ENCODE measurements around the gene ABCG8.

ABCG8 gene

DNA sequence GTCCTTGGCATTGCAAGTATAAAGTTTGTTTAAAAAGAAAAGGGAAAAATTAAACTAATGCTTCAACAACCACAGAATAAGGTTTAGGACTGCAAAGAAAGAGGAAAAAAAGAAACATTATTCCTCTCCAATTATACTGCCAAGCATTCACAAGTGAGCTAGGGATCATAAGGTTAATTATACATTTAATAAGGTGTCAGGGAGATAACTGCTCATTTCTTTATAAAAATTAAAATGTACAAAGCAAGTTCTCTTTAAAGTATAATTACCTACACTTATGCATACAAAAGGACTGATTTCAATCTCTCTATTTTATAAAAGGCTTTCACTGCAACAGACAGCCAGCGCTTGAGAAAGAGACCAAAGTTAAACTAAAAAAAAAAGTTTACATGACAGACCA, 58.1 kb downstream of the ABCG8 start:
- no peak overlapping the region for H3K4me3 ChIP-seq (ENCODE audit: low read depth, low read length)
- TF ChIP-seq, protein P1, sequence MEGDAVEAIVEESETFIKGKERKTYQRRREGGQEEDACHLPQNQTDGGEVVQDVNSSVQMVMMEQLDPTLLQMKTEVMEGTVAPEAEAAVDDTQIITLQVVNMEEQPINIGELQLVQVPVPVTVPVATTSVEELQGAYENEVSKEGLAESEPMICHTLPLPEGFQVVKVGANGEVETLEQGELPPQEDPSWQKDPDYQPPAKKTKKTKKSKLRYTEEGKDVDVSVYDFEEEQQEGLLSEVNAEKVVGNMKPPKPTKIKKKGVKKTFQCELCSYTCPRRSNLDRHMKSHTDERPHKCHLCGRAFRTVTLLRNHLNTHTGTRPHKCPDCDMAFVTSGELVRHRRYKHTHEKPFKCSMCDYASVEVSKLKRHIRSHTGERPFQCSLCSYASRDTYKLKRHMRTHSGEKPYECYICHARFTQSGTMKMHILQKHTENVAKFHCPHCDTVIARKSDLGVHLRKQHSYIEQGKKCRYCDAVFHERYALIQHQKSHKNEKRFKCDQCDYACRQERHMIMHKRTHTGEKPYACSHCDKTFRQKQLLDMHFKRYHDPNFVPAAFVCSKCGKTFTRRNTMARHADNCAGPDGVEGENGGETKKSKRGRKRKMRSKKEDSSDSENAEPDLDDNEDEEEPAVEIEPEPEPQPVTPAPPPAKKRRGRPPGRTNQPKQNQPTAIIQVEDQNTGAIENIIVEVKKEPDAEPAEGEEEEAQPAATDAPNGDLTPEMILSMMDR (IDR thresholded peaks at IDR 0.05; ENCODE audit: low read depth, low read length) = no peak

DNA sequence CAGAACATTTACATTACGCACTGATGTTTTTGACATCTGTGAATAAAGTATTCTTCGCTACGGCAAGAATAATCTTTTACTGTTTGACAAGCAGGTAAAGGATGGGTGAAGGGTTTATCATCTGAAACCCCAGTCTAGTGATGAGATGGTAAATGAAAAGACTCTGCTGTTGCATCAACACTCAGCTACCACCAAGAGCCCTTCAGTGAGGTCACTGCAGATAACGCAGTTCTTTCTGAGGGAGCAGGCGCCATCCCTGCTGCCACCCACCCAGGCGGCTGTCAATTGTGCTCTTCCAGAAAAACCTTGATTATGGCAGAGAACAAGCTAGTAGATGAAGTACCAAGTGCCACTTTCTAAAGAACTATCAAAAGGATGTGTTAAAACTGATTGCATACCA, 58.7 kb downstream of the ABCG8 start:
- TF ChIP-seq, protein P1 (IDR thresholded peaks at IDR 0.05; ENCODE audit: low read depth, low read length) = no peak
- no peak overlapping the region for H3K4me3 ChIP-seq (ENCODE audit: low read depth, low read length)

DNA sequence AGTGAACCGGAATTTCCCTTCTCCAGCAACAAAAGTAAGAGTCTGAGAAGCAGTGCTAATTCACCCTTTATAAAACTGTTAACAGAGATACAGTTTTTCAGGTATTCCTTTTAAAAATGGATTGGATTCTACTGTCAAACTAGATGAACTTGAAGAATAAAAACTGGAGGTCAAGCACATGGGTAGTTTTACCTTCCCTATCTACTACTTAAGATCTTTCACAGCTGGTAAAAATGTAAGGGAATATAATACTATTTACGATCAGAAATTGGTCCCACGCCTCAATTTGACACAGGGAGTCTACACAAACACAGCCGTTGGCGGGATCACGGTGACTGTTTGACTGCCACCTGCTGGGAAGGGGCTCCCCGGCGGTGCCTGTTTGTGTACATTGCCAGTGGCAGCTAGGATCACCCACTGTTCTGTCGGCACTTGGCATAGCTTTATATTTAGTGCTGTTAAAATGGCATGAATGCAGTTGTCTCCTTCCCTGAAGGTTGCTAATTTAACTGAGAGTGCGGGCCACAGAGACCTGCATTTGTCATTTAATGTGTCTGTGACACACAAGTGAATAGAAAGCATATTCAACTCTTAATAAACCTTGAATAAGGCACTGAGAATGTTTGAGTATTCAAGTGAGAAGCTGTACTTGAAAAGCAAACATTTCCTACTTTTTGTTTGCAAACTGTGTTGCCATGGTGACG, 59.5 kb downstream of the ABCG8 start:
- TF ChIP-seq, protein P1 (IDR thresholded peaks at IDR 0.05; ENCODE audit: low read depth, low read length) = no peak
- no peak overlapping the region for H3K4me3 ChIP-seq (ENCODE audit: low read depth, low read length)

DNA sequence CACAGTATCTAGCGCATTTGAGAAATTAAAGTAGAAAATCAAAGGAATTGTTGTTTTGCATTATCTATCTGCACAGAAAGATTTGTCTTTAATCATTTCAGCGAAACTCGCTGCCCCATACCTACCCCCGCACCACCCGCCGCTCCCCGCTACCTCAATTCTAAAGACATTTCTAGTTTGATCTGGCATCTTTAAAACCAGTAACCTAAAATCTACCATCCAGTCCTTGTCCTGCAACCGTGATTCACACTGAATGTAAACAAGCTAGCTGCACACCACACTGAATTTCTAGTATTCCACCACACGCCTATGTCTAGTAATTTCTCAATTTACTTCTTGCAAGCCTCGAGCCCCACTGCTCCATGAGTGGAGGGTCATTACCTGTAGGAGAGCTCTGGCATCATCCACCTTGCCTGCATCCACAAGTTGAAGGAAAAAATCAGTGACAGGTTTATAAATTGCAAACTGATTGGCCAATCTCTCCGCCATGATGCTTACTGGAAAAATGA, 60.1 kb downstream of the ABCG8 start:
- no peak overlapping the region for H3K4me3 ChIP-seq (ENCODE audit: low read depth, low read length)
- TF ChIP-seq, protein P1 (IDR thresholded peaks at IDR 0.05; ENCODE audit: low read depth, low read length) = no peak

DNA sequence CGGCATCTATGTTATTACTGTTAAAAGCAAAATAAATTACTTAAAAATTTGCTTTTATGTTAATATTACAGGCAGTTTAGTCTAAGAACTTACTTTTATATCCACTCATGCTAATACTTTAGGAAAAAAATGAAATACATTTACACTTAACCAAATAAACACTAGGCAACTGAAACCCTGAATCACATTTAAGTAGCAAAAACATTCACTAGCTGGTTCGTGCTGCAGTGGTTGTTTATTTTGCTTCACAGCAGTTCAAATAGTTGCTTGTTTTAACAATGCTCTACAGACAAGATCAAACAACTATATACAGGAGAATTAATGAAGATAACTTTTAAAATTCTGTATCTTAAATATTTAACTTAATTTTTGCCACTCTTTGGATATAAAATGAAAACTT, 60.8 kb downstream of the ABCG8 start:
- no peak overlapping the region for H3K4me3 ChIP-seq (ENCODE audit: low read depth, low read length)
- TF ChIP-seq, protein P1 (IDR thresholded peaks at IDR 0.05; ENCODE audit: low read depth, low read length) = no peak

DNA sequence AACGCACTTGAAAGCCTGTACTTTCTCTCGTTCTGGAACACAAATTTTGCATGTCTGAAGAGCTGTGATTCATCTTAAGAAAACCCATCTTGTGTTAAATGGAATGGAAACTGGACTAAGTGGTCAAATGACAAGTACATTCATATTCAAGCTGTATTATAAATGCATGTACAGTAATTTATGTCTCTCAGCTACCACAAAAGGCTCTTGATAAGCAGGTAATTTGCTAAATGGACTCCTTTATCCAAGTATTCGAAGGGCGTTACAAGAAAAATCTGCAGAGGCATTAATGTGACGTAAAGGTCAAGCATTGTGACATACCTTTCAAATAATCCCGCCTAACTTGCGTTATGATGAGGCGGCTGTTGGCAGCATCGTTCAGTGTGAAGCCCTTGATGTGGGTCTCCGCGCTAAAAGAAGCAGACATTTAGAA, 66.6 kb downstream of the ABCG8 start:
- TF ChIP-seq, protein P1 (IDR thresholded peaks at IDR 0.05; ENCODE audit: low read depth, low read length) = no peak
- no peak overlapping the region for H3K4me3 ChIP-seq (ENCODE audit: low read depth, low read length)

DNA sequence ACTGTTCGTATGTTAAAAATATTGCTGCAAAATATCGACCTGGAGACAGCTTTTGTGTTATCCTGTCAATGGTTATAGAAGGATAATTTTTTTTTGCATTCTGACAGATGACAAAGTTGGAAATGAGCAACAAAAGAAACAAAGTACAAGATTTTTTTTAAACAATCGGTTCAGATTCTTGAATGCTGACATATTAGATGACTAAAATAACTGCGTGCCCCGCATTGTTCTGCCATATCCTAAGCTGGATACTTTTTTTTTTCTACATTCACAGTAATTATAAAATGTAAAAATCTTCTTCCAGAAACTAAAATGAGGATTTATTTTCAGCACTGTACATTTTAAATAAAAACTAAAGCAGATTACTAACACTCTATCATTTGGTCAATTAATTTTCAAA, 67.1 kb downstream of the ABCG8 start:
- TF ChIP-seq, protein P1 (IDR thresholded peaks at IDR 0.05; ENCODE audit: low read depth, low read length) = no peak
- H3K4me3 ChIP-seq (ENCODE audit: low read depth, low read length) = no peak overlapping the region
